Uterus (tissue), 2 donors: ENCODE results near the gene MYCL.

Experiments
- POLR2A ChIP-seq, 2 donors: fragments of 450-650 bp; IDR thresholded peaks; one replicate each; pipeline ENCODE4 v1.6.1; 2016; ENCODE audit warnings: antibody characterized with exemption in 2 of 2, mild to moderate bottlenecking in 1 of 2, moderate library complexity in 1 of 2
- TF ChIP-seq, protein P1 (sequence below), 4 experiments: fragments of 200-600 bp in 2 of 4; fragments of 450-650 bp in 2 of 4; sonication (generic) in 2 of 4; IDR thresholded peaks; one replicate each; pipeline ENCODE4 v1.5.1; 2016 to 2019; ENCODE audit warnings: antibody characterized with exemption in 4 of 4, mild to moderate bottlenecking in 2 of 4, moderate library complexity in 1 of 4

DNA sequence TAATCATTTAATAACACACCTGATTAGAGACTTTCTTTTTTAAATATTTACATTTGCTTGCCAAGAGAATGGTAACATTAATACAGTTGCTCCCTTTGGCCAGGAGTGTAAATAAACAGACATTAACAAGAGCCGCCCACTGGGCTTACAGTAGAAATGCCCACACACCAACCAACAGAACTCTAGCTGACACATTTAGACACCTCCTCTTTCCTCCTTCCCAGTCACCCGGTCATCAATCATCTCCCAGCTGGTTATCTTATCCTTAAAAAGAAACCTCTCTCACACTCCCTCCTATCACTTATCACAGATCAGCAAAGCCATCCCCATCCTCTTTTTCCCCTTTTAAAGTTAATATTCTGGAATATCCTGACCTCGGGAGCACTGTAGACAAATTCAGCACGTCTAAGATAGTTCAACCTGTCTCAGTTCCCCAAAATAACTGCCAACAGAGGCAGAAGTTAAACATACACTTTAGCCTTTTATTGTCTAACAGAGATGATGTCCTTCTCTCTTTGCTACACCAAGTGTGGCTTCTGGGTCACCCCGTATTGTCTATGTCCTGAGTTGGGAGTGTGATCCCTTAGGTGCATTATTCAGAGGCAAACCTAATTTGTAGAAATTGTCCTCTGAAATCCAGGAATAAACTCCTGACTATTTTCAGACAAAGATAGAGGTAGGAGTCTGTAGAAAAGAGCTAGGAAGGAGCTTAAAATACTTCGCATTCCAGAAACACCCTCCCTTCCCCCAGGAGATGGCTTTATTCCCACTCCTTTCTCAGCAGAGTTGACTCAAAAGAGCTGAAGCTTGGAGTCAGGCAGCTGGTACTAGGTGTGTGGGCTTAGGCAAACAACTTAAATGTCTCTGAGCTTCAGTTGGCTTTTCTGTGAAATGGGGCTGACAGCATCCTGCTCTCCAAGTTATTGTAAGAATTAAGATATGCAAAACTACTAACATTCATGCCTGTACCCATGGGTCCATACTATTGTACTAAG lies 8.8 kb downstream of the MYCL start:
- TF ChIP-seq, protein P1, sequence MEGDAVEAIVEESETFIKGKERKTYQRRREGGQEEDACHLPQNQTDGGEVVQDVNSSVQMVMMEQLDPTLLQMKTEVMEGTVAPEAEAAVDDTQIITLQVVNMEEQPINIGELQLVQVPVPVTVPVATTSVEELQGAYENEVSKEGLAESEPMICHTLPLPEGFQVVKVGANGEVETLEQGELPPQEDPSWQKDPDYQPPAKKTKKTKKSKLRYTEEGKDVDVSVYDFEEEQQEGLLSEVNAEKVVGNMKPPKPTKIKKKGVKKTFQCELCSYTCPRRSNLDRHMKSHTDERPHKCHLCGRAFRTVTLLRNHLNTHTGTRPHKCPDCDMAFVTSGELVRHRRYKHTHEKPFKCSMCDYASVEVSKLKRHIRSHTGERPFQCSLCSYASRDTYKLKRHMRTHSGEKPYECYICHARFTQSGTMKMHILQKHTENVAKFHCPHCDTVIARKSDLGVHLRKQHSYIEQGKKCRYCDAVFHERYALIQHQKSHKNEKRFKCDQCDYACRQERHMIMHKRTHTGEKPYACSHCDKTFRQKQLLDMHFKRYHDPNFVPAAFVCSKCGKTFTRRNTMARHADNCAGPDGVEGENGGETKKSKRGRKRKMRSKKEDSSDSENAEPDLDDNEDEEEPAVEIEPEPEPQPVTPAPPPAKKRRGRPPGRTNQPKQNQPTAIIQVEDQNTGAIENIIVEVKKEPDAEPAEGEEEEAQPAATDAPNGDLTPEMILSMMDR (IDR thresholded peaks at IDR 0.05): no peak
- TF ChIP-seq POLR2A (IDR thresholded peaks at IDR 0.05): no peak
